H1 (cell line): ENCODE results near the gene CHPF. TPM values are rescaled to one million over a fixed set of nuclear protein-coding genes. Genes with fewer than 3 reads are reported as not detected.

Experiments used
- CTCF ChIA-PET: fragments of 300-600 bp; sonication (Branson Sonifier 250); formaldehyde crosslinking; loops from one replicate; lab custom pipeline; 2021; ENCODE audit not compliant: partially characterized antibody; lab: Charles Lee
- POLR2A ChIA-PET: fragments of 300-600 bp; sonication (Branson Sonifier 250); formaldehyde crosslinking; loops from one replicate; lab custom pipeline; 2021; ENCODE audit warnings: inconsistent platforms; ENCODE audit not compliant: partially characterized antibody; lab: Charles Lee
- DNase-seq, 2 experiments: peaks; one replicate each; pipeline versions ENCODE4 v3.0.0 to v3.0.0-alpha.2; 2010 to 2022; ENCODE audit warnings: low spot score in 2 of 2, low read depth in 1 of 2, mixed read lengths in 1 of 2
- FAIRE-seq: peaks from 2 replicates; lab custom pipeline; 2011; peaks lifted over from hg19 to GRCh38; lab: Jason Lieb, UNC
- H2AFZ ChIP-seq: 2 replicates; pipeline ENCODE4 v1.8.1; 2012; ENCODE audit warnings: low read length, inconsistent platforms
- H2AK5ac ChIP-seq: 2 replicates; pipeline ENCODE4 v1.6.1; 2013; ENCODE audit warnings: low read depth, low read length
- H2BK120ac ChIP-seq: replicated peaks from 2 replicates; pipeline ENCODE3; 2013; ENCODE audit warnings: low read depth, low read length, inconsistent platforms
- H2BK12ac ChIP-seq: 2 replicates; pipeline ENCODE4 v1.6.1; 2013; ENCODE audit warnings: low read depth, low read length
- H2BK15ac ChIP-seq: 2 replicates; pipeline ENCODE4 v1.6.1; 2013; ENCODE audit warnings: low read length
- H2BK20ac ChIP-seq: 2 replicates; pipeline ENCODE4 v1.6.1; 2013; ENCODE audit warnings: low read length
- H2BK5ac ChIP-seq: 2 replicates; pipeline ENCODE4 v1.6.1; 2013; ENCODE audit warnings: low read depth, low read length
- H3K14ac ChIP-seq: 2 replicates; pipeline ENCODE4 v1.6.1; 2013; ENCODE audit warnings: inconsistent platforms; ENCODE audit not compliant: insufficient read length
- H3K18ac ChIP-seq: 2 replicates; pipeline ENCODE4 v1.6.1; 2013; ENCODE audit warnings: low read length; ENCODE audit errors: extremely low read depth
- H3K23ac ChIP-seq: 2 replicates; pipeline ENCODE4 v1.6.1; 2013; ENCODE audit warnings: inconsistent platforms; ENCODE audit not compliant: insufficient read length
- H3K23me2 ChIP-seq: 2 replicates; pipeline ENCODE4 v1.6.1; 2013; ENCODE audit warnings: low read depth, low read length
- H3K27ac ChIP-seq: 2 replicates; pipeline ENCODE4 v1.6.1; 2011; ENCODE audit warnings: low read depth, low read length, inconsistent platforms
- H3K27me3 ChIP-seq, 4 experiments: replicated peaks in 1 of 4; 1 replicate in 1 of 4; 2 replicates in 3 of 4; pipeline versions ENCODE4 v1.6.1 to v1.8.1; 2011 to 2013; ENCODE audit warnings: low read length in 3 of 4, mild to moderate bottlenecking in 3 of 4, inconsistent platforms in 2 of 4, mixed read lengths in 2 of 4, moderate library complexity in 1 of 4; ENCODE audit not compliant: control insufficient read depth in 3 of 4, insufficient read depth in 3 of 4; ENCODE audit errors: extremely low read depth in 1 of 4
- H3K36me3 ChIP-seq, 4 experiments: 2 replicates each; pipeline versions ENCODE4 v1.6.1 to v1.8.1; 2011 to 2013; ENCODE audit warnings: mild to moderate bottlenecking in 4 of 4, low read length in 3 of 4, moderate library complexity in 2 of 4, control low read depth in 1 of 4, inconsistent platforms in 1 of 4; ENCODE audit not compliant: insufficient read depth in 4 of 4, control insufficient read depth in 2 of 4
- H3K4ac ChIP-seq: replicated peaks from 2 replicates; pipeline ENCODE3; 2013; ENCODE audit warnings: low read length, low read depth, mixed read lengths, inconsistent platforms; ENCODE audit not compliant: insufficient read length
- H3K4me1 ChIP-seq, 4 experiments: replicated peaks in 1 of 4; 1 replicate in 1 of 4; 2 replicates in 3 of 4; pipeline versions ENCODE4 v1.6.1 to v1.8.1; 2011 to 2013; ENCODE audit warnings: low read length in 3 of 4, inconsistent platforms in 2 of 4, mixed read lengths in 1 of 4; ENCODE audit not compliant: insufficient read depth in 4 of 4, control insufficient read depth in 3 of 4
- H3K4me2 ChIP-seq, 2 experiments: 2 replicates each; pipeline versions ENCODE4 v1.6.1 to v1.8.1; 2011 to 2013; ENCODE audit warnings: low read depth in 2 of 2, low read length in 2 of 2, control low read depth in 1 of 2, inconsistent platforms in 1 of 2, mild to moderate bottlenecking in 1 of 2; ENCODE audit not compliant: insufficient read depth in 1 of 2
- H3K4me3 ChIP-seq, 4 experiments: fragments of 200-600, 300-600 bp in 1 of 4; sonication (generic), shearing (Covaris generic), sonication (Bioruptor Twin) in 1 of 4; 2 replicates each; pipeline versions ENCODE4 v1.5.1 to v1.8.1; 2011 to 2016; ENCODE audit warnings: low read length in 4 of 4, low read depth in 3 of 4, control low read depth in 2 of 4, inconsistent platforms in 2 of 4, mild to moderate bottlenecking in 2 of 4, mixed read lengths in 1 of 4, moderate library complexity in 1 of 4; ENCODE audit not compliant: insufficient read depth in 2 of 4; ENCODE audit errors: extremely low read depth in 1 of 4
- H3K56ac ChIP-seq: replicated peaks from 2 replicates; pipeline ENCODE3; 2013; ENCODE audit warnings: low read depth, mild to moderate bottlenecking, mixed read lengths, low read length, inconsistent platforms; ENCODE audit not compliant: insufficient read length
- H3K79me1 ChIP-seq: 2 replicates; pipeline ENCODE4 v1.6.1; 2013; ENCODE audit warnings: low read depth, low read length, control low read depth
- H3K79me2 ChIP-seq, 2 experiments: 2 replicates each; pipeline versions ENCODE4 v1.6.1 to v1.8.1; 2012 to 2013; ENCODE audit warnings: low read length in 2 of 2, mild to moderate bottlenecking in 2 of 2, inconsistent platforms in 1 of 2; ENCODE audit not compliant: insufficient read depth in 2 of 2, control insufficient read depth in 1 of 2
- H3K9ac ChIP-seq, 4 experiments: replicated peaks in 1 of 4; 1 replicate in 1 of 4; 2 replicates in 3 of 4; pipeline versions ENCODE4 v1.6.1 to v1.8.1; 2011 to 2013; ENCODE audit warnings: low read depth in 3 of 4, low read length in 3 of 4, control low read depth in 2 of 4, mild to moderate bottlenecking in 2 of 4, moderate library complexity in 2 of 4, inconsistent platforms in 1 of 4; ENCODE audit errors: extremely low read depth in 1 of 4
- H3K9me3 ChIP-seq, 2 experiments: 2 replicates each; pipeline versions ENCODE4 v1.6.1 to v1.8.1; 2012 to 2013; ENCODE audit warnings: mild to moderate bottlenecking in 2 of 2, moderate library complexity in 2 of 2, control low read depth in 1 of 2, inconsistent platforms in 1 of 2, low read depth in 1 of 2, low read length in 1 of 2, mixed read lengths in 1 of 2; ENCODE audit not compliant: insufficient read depth in 2 of 2
- H4K20me1 ChIP-seq, 2 experiments: replicated peaks in 1 of 2; 2 replicates each; pipeline versions ENCODE3 to v1.8.1; 2011 to 2013; ENCODE audit warnings: inconsistent platforms in 2 of 2, low read length in 2 of 2, mild to moderate bottlenecking in 1 of 2; ENCODE audit not compliant: insufficient read depth in 2 of 2, control insufficient read depth in 1 of 2
- H4K5ac ChIP-seq: 2 replicates; pipeline ENCODE4 v1.6.1; 2013; ENCODE audit warnings: low read length, low read depth, mixed read lengths, inconsistent platforms; ENCODE audit not compliant: insufficient read length
- H4K8ac ChIP-seq: 2 replicates; pipeline ENCODE4 v1.8.0; 2013; ENCODE audit warnings: mild to moderate bottlenecking, moderate library complexity, low read length, inconsistent platforms; ENCODE audit not compliant: insufficient read depth; ENCODE audit errors: extremely low read depth
- H4K91ac ChIP-seq: replicated peaks from 2 replicates; pipeline ENCODE3; 2013; ENCODE audit warnings: low read length, mixed read lengths, inconsistent platforms; ENCODE audit not compliant: insufficient read length
- ASH2L ChIP-seq: fragments of 200-600, 300-600 bp; sonication (generic); IDR thresholded peaks from one replicate; pipeline ENCODE4 v1.7.1; 2017; ENCODE audit warnings: low read length
- ATF2 ChIP-seq: IDR thresholded peaks from 2 replicates; pipeline ENCODE4 v1.6.1; 2012; ENCODE audit warnings: low read length, inconsistent platforms
- HDAC6 ChIP-seq: IDR thresholded peaks from one replicate; pipeline ENCODE4 v1.7.1; 2012; ENCODE audit warnings: low read depth, mild to moderate bottlenecking, inconsistent platforms, low read length, moderate library complexity
- JUN ChIP-seq: IDR thresholded peaks from 2 replicates; pipeline ENCODE4 v1.6.1; 2011; ENCODE audit warnings: low read depth, mild to moderate bottlenecking, improper control_type of control experiment, low read length
- MAX ChIP-seq: IDR thresholded peaks from 2 replicates; pipeline ENCODE4 v1.6.1; 2012; ENCODE audit warnings: inconsistent platforms
- SAP30 ChIP-seq: fragments of 300-600 bp; sonication (generic); IDR thresholded peaks from 2 replicates; pipeline ENCODE4 v1.7.1; 2012; ENCODE audit warnings: low read length, moderate library complexity, mild to moderate bottlenecking, inconsistent platforms; ENCODE audit not compliant: insufficient read depth, insufficient replicate concordance
- TAF7 ChIP-seq: optimal IDR thresholded peaks from 2 replicates; pipeline ENCODE3; 2011; ENCODE audit warnings: low read depth, mild to moderate bottlenecking, inconsistent platforms, low read length, moderate library complexity, borderline replicate concordance
- whole genome bisulfite sequencing, 2 experiments: shearing (Covaris generic) in 1 of 2; methylation state at CpG; one replicate each; pipeline versions ENCODE4 v1.1.6 to v1.1.7; 2013 to 2015; ENCODE audit warnings: low lambda C conversion rate in 2 of 2, mixed read lengths in 2 of 2, inconsistent platforms in 1 of 2, low coverage in 1 of 2, missing lambda C conversion rate in 1 of 2; ENCODE audit not compliant: insufficient replicate concordance in 2 of 2, insufficient coverage in 1 of 2, insufficient read length in 1 of 2; ENCODE audit errors: extremely low coverage in 1 of 2, missing lambda C conversion rate in 1 of 2; 5-methylcytosine and 5-hydroxymethylcytosine counted together
- polyA plus RNA-seq, 7 experiments: library from polyadenylated mRNA; depleted of rRNA in 3 of 7; stranded (reverse) in 5 of 7; unstranded in 2 of 7; fragments of >200 nt in 5 of 7; fragments of 200-250 nt in 2 of 7; gene quantifications; 1 replicate in 5 of 7; 2 replicates in 1 of 7; 4 replicates in 1 of 7; pipeline versions ENCODE4 v1.2.1 to v1.2.3, GENCODE V29; 2011 to 2013; ENCODE audit warnings: missing spikeins in 2 of 7, mixed read lengths in 2 of 7
- total RNA-seq: library from RNA; stranded (reverse); fragmentation: NEBNext Ultra II Directional; extraction: Animal tissue kit (Norgen Biotek cat#: 25700); gene quantifications from 2 replicates; pipeline ENCODE4 v1.2.1, GENCODE V29; 2021

CHPF gene
- total and polyA plus RNA-seq, 2 of the 8 experiments (the other 6 are each of a cell fraction or from before 2014, with no cell fraction given), result 62.9 to 67.3 TPM

- Histone ChIP-seq H3K56ac (no peak overlapping the region), H4K5ac (no peak overlapping the region), H3K27ac (no peak overlapping the region), H3K23me2 (peaks cover 6% of the 10 kb centered on the region), H2BK12ac (no peak overlapping the region), H4K20me1 (peaks cover 0 to 2% of the 10 kb centered on the region in 2 experiments), H3K4me1 (peaks cover 7 to 76% (median 65%) of the 10 kb centered on the region in 4 experiments), H2AFZ (no peak overlapping the region), H2BK120ac (no peak overlapping the region), H4K8ac (no peak overlapping the region), H3K4me3 (peak overlapping the region in 3 of 4 experiments; percentile 49 to 56 (median 51); a peak in 4 of 8 replicates), H3K9me3 (no peaks in the 10 kb centered on the region), H3K18ac (peak overlapping the region; percentile 81), H3K27me3 (peaks cover 2 to 42% (median 38%) of the 10 kb centered on the region in 4 experiments), H3K79me1 (no peaks in the 10 kb centered on the region), H3K36me3 (no peaks in the 10 kb centered on the region), H4K91ac (peak overlapping the region; percentile 20), H2BK20ac (0 out of 2 replicates have a peak overlapping the region, but pooled peaks have one; percentile 32), H3K9ac (no peak overlapping the region), H3K79me2 (no peaks in the 10 kb centered on the region), H2BK5ac (no peak overlapping the region), H3K14ac (no peak overlapping the region), H2BK15ac (0 out of 2 replicates have a peak overlapping the region, but pooled peaks have one; percentile 88), H3K4ac (no peak overlapping the region), H2AK5ac (no peak overlapping the region), H3K23ac (no peak overlapping the region), H3K4me2 (peak overlapping the region; percentile 40 to 97)
- DNase-seq (no peak), FAIRE-seq (no peak)
- WGBS, 2 experiments, result 34% methylated on average over 17 of the region's 22 CpGs; no CpG with 5 or more reads in 1 of the 2 experiments
- TF ChIP-seq HDAC6 (no peak), ATF2 (no peak), SAP30 (no peak), JUN (no peak), ASH2L (no peak), MAX (no peak), TAF7 (no peak)
- POLR2A ChIA-PET, result interaction anchor here (0.8 to 11.0 kb wide), 6 partner anchors 9 to 70 kb away, joined by 3 to 216 read pairs (median 5); partner anchors contain the start of gene GMPPA
- CTCF ChIA-PET, result interaction anchor here (0.8 to 113.1 kb wide), 16 partner anchors 11 to 255 kb away, joined by 3 to 7248 read pairs (median 10); partner anchors contain the start of genes DES, DNPEP, GMPPA and SPEG
These were observed 33.0 kb downstream of the CHPF start for GRCh38 chr2:219510512-219511135.
